K562 (cell line): ENCODE data around the gene MC4R. TPM values are rescaled to one million over a fixed set of nuclear protein-coding genes. Genes with fewer than 3 reads are reported as not detected.

Experiments
- ATAC-seq: fragments of 200-7000 bp; cut with Tn5 transposase; 3 replicates; pipeline ENCODE4 v1.9.1; 2020; ENCODE audit warnings: moderate library complexity
- BruUV-seq: library from RNA; stranded (reverse); fragments of 400-500 nt; replicated peaks from 2 replicates; lab custom pipeline; 2021; lab: Mats Ljungman, UMichigan
- CTCF ChIA-PET: fragments of 300-600 bp; formaldehyde crosslinking; extraction: SDS; loops from one replicate; lab custom pipeline; 2021; ENCODE audit warnings: low intra/inter-chr PET ratio; lab: Yijun Ruan, JAX
- POLR2A ChIA-PET: fragments of 300-600, 350-650 bp; sonication (Branson Sonifier 250); formaldehyde crosslinking; extraction: SDS; loops from one replicate; lab custom pipeline; 2021; ENCODE audit warnings: antibody characterized with exemption, inconsistent platforms; lab: Yijun Ruan, JAX
- DNase-seq, 4 experiments: peaks; one replicate each; pipeline versions ENCODE4 v3.0.0 to v3.0.0-alpha.2; 2011 to 2018; ENCODE audit warnings: low spot score in 3 of 4, mixed read lengths in 3 of 4; ENCODE audit errors: extremely low read depth in 1 of 4
- FAIRE-seq: peaks from 2 replicates; lab custom pipeline; 2011; peaks lifted over from hg19 to GRCh38; lab: Jason Lieb, UNC
- H2AFZ ChIP-seq: 2 replicates; pipeline ENCODE4 v1.6.0; 2011; ENCODE audit warnings: low read depth, low read length, control low read depth, inconsistent platforms
- H3K27ac ChIP-seq: fragments of 200-600 bp; 3 replicates; pipeline ENCODE4 v1.8.0; 2011; ENCODE audit warnings: low read depth, mild to moderate bottlenecking, control low read depth, inconsistent platforms, low read length, moderate library complexity, mixed read lengths; ENCODE audit errors: extremely low read depth
- H3K27me3 ChIP-seq, 2 experiments: fragments of 300-600 bp in 1 of 2; 2 replicates in 1 of 2; 3 replicates in 1 of 2; pipeline versions ENCODE4 v1.6.0 to v1.8.0; 2011; ENCODE audit warnings: inconsistent platforms in 2 of 2, low read length in 2 of 2, mild to moderate bottlenecking in 1 of 2, mixed read lengths in 1 of 2, moderate library complexity in 1 of 2; ENCODE audit not compliant: control insufficient read depth in 2 of 2, insufficient read depth in 2 of 2
- H3K36me3 ChIP-seq: fragments of 300-600 bp; 3 replicates; pipeline ENCODE4 v1.8.0; 2011; ENCODE audit warnings: mild to moderate bottlenecking, low read length, inconsistent platforms; ENCODE audit not compliant: control insufficient read depth, insufficient read depth
- H3K4me1 ChIP-seq, 2 experiments: fragments of 200-600 bp in 1 of 2; replicated peaks in 1 of 2; 2 replicates in 1 of 2; 3 replicates in 1 of 2; pipeline versions ENCODE4 v1.5.1 to v1.8.0; 2011; ENCODE audit warnings: inconsistent platforms in 2 of 2, low read length in 2 of 2, mild to moderate bottlenecking in 1 of 2, mixed read lengths in 1 of 2, moderate library complexity in 1 of 2; ENCODE audit not compliant: control insufficient read depth in 2 of 2, insufficient read depth in 2 of 2
- H3K4me2 ChIP-seq: 2 replicates; pipeline ENCODE4 v1.6.1; 2011; ENCODE audit warnings: low read length, control low read depth, inconsistent platforms, mixed read lengths; ENCODE audit not compliant: insufficient read depth
- H3K4me3 ChIP-seq: fragments of 200-600 bp; sonication (generic), shearing (Covaris generic); 2 replicates; pipeline ENCODE4 v1.5.1; 2016; ENCODE audit warnings: control low read depth, inconsistent platforms
- H3K79me2 ChIP-seq: fragments of 200-600 bp; 3 replicates; pipeline ENCODE4 v1.8.0; 2011; ENCODE audit warnings: low read length, inconsistent platforms; ENCODE audit not compliant: control insufficient read depth, insufficient read depth
- H3K9ac ChIP-seq, 2 experiments: 2 replicates each; pipeline versions ENCODE4 v1.6.0 to v1.6.1; 2011; ENCODE audit warnings: low read depth in 2 of 2, low read length in 2 of 2, control low read depth in 1 of 2, inconsistent platforms in 1 of 2, mild to moderate bottlenecking in 1 of 2, mixed read lengths in 1 of 2; ENCODE audit not compliant: insufficient read depth in 1 of 2
- H3K9me1 ChIP-seq: one replicate; pipeline ENCODE4 v1.6.0; 2011; ENCODE audit warnings: inconsistent platforms, mild to moderate bottlenecking, low read length, moderate library complexity; ENCODE audit not compliant: control insufficient read depth, insufficient read depth
- H3K9me3 ChIP-seq: replicated peaks from 2 replicates; pipeline ENCODE4 v1.5.1; 2011; ENCODE audit warnings: low read depth, low read length, inconsistent platforms; ENCODE audit not compliant: control insufficient read depth, insufficient read depth
- H4K20me1 ChIP-seq: replicated peaks from 2 replicates; pipeline ENCODE4 v1.6.1; 2011; ENCODE audit warnings: low read length, inconsistent platforms, mixed read lengths; ENCODE audit not compliant: control insufficient read depth, insufficient read depth
- ZBTB49 ChIP-seq: sonication (generic); formaldehyde crosslinking; IDR thresholded peaks from 2 replicates; pipeline ENCODE4 v1.8.0; 2022; ENCODE audit warnings: missing genetic modification reagents, mild to moderate bottlenecking, borderline replicate concordance
- ZBTB7A ChIP-seq: IDR thresholded peaks from 2 replicates; pipeline ENCODE4 v1.6.1; 2011; ENCODE audit warnings: low read depth, mild to moderate bottlenecking, low read length, moderate library complexity, borderline replicate concordance; ENCODE audit not compliant: control insufficient read depth
- in situ Hi-C: fragments of 300-500 bp; cut with MboI; formaldehyde crosslinking; loops from 4 replicates; pipeline ENCODE4 v1.15.0; 2018; ENCODE audit warnings: inconsistent platforms, mixed read lengths
- intact Hi-C: fragments of 100-400 bp; cut with micrococcal nuclease; formaldehyde crosslinking; loops from 2 replicates; pipeline ENCODE4 v1.14.2; 2022
- polyA plus RNA-seq, 8 experiments: library from polyadenylated mRNA; depleted of rRNA in 4 of 8; stranded (reverse) in 5 of 8; unstranded in 3 of 8; fragments of >200 nt; fragmentation: Nextera tagmentation in 2 of 8; fragmentation: Illumina TruSeq in 1 of 8; extraction: Ambion mirVana in 2 of 8; extraction: Trizol in 1 of 8; gene quantifications; 2 replicates each; pipeline versions ENCODE4 v1.2.1 to v1.2.3, GENCODE V29; 2011 to 2014; ENCODE audit warnings: inconsistent platforms in 1 of 8, missing spikeins in 1 of 8
- total RNA-seq, 7 experiments: library from RNA; depleted of rRNA in 6 of 7; stranded (reverse); fragments of >200 nt in 6 of 7; fragmentation: Illumina TruSeq in 2 of 7; extraction: Trizol in 2 of 7; gene quantifications; 2 replicates each; pipeline versions ENCODE4 v1.2.1 to v1.2.3, GENCODE V29; 2011 to 2021; ENCODE audit warnings: low replicate concordance in 1 of 7

MC4R gene
- total and polyA plus RNA-seq, 9 of the 15 experiments (the other 6 are each of a cell fraction or from before 2014, with no cell fraction given): not detected

GRCh38 chr18:60322591-60322990, 50.0 kb downstream of the MC4R start:
- in situ Hi-C loops: no loop called here

More at GRCh38 chr18:60322591-60322990, 50.0 kb downstream of the MC4R start:
- FAIRE-seq: no peak
- Histone ChIP-seq H3K27ac (no peak overlapping the region), H3K36me3 (no peaks in the 10 kb centered on the region), H4K20me1 (no peaks in the 10 kb centered on the region), H3K4me2 (no peak overlapping the region), H3K9ac (no peak overlapping the region)
- BruUV-seq: no TSS peak
- CTCF ChIA-PET: no interaction called here
- TF ChIP-seq ZBTB7A: no peak
- TF ChIP-seq ZBTB49: no peak
- TF ChIP-seq, all 486 proteins: peak for 0
- Histone ChIP-seq H3K9me1 (no peaks in the 10 kb centered on the region), H3K27me3 (no peaks in the 10 kb centered on the region), H3K4me3 (no peak overlapping the region), H3K9me3 (no peaks in the 10 kb centered on the region), H3K79me2 (no peaks in the 10 kb centered on the region), H2AFZ (no peak overlapping the region), H3K4me1 (no peaks in the 10 kb centered on the region)
- intact Hi-C loops: no loop called here
- POLR2A ChIA-PET: no interaction called here
- ATAC-seq: no peak
- no peak for DNase-seq
